ENCODE measurements around the gene VASH2.
A peak's percentile ranks its signal among the peaks of the same experiment; 100 is the strongest.
"Not testable (repeated sequence)": the region's sequence is repeated elsewhere in the genome, so short reads cannot be mapped to it uniquely, and the experiment has no call there.

The VASH2 gene

DNA sequence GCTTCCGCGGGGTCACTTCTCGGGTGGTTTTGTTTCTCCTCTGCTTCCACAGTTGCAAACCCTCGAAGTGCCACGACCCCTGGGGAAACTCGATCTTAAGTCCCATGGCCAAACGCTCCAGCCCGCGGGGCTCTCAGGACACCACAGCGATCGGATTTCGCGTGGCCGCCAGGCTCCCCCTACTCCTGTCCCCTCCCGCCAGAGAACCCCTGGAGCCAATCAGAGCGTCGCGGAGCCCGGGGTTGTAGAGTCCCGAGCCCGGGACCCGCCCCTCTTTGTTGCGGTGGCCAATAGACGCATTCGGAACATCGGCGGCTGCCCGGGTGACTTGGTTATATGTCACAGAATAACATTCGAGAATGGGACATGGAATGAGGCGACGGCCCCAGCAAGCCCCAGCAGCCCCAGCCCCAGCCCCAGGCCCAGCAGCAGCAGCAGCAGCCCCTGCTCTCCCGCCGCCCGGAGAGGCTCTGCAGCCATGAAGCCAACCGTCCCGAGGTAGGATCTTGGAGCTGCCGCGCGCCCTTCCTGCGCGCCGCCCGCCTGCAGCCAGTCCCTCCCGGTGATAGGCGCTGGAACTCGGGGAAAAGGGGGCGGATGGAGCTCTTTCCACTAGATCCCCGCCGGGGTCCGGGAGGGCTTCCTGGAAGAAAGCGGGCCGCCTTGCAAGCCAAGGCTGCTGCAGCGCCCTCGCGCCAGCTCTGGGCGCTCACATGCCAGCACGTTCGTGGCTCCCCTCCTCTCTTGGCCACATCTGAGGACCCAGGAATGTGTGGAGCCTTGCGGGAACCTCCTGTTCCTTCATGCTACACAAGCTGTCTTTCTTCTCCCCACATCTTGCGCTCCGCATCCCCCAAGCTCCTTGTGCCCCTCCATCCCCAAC is at the start of gene VASH2:
VASH2 (plus strand) TSS at position 299 of the 883 bp plus-strand sequence. CDS start 1,002 bp downstream, outside the sequence.
- DNase-seq (ENCODE audit: low read depth in 2 of 2): peak in 1 of 2 donors; percentile 8

DNA sequence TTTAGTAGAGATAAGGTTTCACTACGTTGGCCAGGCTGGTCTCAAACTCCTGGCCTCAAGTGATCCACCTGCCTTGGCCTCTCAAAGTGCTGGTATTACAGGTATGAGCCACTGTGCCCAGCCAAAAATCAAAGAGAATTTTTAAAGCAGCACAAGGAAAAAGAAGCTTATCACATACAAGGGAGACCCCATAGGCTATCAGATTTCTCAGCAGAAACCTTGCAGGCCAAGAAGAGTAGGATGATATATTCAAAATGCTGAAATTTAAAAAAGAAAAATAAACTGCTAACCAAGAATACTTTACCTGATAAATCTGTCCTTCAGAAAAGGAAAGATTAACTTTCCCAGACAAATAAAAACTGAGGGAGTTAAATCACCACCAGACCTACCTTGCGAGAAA is 49.1 kb upstream of the VASH2 start:
- DNase-seq (ENCODE audit: low read depth in 2 of 2): no peak

DNA sequence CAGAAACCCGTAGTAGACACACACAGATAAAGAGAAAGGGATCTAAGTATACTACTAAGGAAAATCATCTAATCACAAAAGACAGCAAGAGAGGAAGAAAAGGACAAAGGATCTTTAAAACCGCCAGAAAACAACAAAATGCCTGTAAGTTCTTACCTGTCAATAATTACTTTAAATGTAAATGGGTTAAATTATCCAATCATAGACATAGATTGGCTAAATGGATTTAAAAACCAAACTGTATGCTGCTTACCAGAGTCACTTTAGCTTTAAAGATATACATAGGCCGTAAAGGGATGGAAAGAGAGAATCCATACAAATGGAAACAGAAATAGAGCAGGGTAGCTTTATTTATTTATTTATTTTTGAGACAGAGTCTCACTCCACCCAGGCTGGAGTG is 48.3 kb upstream of the VASH2 start:
- no peak for DNase-seq (ENCODE audit: low read depth in 2 of 2)

DNA sequence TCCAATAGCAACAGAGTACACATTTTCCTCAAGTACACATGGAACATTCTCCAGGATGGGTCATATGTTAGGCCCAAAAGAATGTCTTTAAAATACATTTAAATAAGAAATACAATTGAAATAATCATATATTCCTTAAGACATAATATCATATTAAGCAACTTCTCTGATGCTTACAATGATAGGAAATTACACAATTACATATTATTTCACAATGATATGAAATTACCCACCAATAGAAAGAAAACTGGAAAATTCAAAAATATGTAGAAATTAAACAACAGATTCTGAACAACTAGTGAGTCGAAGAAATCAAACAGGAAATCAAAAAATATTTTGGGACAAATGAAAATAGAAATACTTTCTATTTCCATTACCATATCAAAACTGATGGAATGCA is 46.7 kb upstream of the VASH2 start:
- no peak for DNase-seq (ENCODE audit: low read depth in 2 of 2)

GRCh38 chr1:212908071-212908470 is 42.3 kb upstream of the VASH2 start:
- not testable (repeated sequence) for DNase-seq (ENCODE audit: low read depth in 2 of 2)

GRCh38 chr1:212908971-212909370 is 41.4 kb upstream of the VASH2 start:
- DNase-seq (ENCODE audit: low read depth in 2 of 2): no peak

GRCh38 chr1:212909652-212910063 is 40.7 kb upstream of the VASH2 start:
- no peak for DNase-seq (ENCODE audit: low read depth in 2 of 2)

DNA sequence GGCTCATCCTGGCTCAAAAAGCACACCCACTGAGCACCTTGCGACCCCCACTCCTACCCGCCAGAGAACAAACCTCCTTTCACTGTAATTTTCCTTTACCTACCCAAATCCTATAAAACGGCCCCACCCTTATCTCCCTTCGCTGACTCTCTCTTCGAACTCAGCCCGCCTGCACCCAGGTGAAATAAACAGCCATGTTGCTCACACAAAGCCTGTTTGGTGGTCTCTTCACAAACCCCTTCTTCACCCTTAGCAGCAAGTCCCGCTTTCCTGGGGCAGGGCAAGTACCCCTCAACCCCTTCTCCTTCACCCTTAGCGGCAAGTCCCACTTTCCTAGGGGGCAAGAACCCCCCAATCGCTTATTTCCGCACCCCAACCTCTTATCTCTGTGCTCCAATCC is 40.1 kb upstream of the VASH2 start:
- DNase-seq (ENCODE audit: low read depth in 2 of 2): not testable (repeated sequence)

- not testable (repeated sequence) for DNase-seq (ENCODE audit: low read depth in 2 of 2)
These were observed 36.7 kb upstream of the VASH2 start for GRCh38 chr1:212913638-212914037.

DNA sequence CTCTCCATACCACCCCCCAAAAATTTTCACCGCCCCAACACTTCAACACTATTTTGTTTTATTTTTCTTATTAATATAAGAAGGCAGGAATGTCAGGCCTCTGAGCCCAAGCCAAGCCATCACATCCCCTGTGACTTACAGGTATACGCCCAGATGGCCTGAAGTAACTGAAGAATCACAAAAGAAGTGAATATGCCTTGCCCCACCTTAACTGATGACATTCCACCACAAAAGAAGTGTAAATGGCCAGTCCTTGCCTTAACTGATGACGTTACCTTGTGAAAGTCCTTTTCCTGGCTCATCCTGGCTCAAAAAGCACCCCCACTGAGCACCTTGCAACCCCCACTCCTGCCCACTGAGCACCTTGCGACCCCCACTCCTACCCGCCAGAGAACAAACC is 36.2 kb upstream of the VASH2 start:
- DNase-seq (ENCODE audit: low read depth in 2 of 2): not testable (repeated sequence)

DNA sequence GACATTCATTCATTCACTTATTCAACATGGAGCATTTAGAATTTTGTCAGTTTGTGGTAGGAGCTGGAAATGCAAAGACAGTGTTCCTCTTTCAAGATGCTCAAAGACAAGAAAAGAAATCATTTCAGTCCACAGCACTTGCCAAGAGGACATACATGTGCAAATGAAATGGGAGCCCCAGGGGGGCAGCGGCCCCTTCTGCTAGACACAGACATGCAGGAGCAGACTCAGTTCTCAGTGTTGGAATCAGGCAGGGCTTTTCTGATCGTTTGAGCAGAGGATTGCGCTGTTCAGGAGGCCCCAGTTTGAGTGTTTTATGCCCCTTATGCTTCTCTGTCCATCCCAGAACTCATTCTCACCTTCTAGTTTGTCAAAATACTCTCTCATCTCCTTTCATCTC is 35.6 kb upstream of the VASH2 start:
- no peak for DNase-seq (ENCODE audit: low read depth in 2 of 2)

DNA sequence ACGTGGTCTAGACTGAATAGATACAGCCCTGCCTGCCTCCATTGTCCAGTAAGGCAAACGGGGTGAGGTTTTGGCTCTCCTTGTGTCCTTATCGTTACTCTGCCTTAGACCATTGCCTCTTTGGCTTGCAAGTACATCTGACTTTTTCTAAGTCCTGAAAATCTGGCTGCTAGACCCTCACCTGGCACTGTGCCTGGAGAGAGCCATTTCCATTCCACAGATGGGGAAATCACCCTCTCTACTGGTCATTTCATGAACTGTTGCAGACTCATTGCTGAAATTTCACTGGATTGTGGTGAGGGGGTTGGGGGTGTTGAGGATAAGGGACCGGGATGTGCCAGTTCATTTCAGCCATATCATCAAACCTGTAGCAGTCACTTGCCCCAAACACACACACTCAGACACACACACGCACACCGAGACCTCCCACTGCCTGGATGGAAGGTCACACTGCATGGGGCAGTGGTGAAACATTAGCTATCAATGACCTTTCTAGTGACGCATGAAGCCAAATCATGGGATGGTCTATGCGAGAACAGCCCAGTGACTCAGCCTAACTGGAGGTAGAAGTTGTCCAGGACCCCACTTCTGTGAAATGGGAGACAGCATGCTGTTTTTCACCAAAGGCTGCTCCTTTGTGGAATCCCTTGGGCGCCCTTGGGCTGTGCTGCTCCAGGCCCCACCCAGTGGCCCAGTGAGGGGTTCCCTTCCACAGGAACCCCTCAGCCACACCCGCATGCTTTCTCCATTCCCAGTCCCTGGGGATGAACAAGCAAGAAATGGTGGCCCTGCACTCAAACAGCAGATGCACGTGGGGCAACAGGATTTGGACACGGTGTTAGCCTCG is 34.9 kb upstream of the VASH2 start:
- DNase-seq (ENCODE audit: low read depth in 2 of 2): no peak

DNA sequence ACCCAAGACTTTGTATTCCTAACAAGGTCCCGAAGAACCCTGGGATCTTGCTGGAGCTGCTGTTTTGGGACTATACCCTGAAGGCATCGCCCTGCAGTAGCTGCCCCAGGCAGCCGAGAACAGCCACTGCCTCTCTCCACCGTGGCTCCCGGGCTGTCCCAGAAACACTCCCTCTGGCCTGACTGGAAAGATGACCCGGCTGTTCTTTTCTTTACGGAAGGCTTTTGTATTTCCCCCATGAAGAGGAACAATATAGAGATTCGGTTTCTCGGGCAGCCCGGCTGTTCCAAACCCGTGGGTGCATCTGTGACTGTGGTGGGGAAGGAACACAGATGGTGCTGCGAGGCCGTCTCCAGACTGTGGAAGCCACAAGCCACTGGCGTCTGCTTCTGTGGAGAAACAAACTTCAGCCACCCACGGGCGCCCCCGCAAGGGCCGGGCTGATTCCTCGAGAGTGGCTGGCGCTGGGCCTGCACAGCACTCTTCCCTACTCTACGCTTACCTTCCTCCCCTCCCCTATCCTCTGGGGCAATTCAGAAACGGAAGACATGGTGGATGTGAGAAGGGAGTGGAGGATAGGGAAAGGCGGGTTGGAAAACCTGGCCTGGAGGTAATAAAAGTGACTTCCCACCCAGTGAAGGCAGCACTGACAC is 33.7 kb upstream of the VASH2 start:
- DNase-seq (ENCODE audit: low read depth in 2 of 2): no peak

- DNase-seq (ENCODE audit: low read depth in 2 of 2): no peak
These were observed 33.2 kb upstream of the VASH2 start for GRCh38 chr1:212917134-212917485.

GRCh38 chr1:212917858-212918257 is 32.5 kb upstream of the VASH2 start:
- DNase-seq (ENCODE audit: low read depth in 2 of 2): no peak

DNA sequence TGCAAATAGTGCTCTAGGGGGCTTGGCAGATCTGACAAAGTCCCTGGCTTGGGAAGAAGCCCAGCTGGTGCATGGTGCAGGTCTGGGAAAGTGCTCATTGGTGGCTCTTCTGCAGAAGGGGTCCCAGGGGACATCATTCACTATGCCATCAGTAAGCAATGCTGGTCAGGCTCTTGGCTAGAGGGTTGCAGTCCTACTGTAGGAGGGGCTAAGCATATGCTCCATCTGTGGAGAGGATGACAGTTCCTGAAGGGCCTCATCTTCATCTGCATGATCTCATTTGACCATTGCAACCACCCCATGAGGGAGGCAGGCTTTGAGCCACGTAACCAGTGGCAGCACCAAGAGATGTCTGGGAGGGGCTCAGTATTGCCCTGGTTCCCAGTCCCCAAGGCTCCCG is 31.5 kb upstream of the VASH2 start:
- DNase-seq (ENCODE audit: low read depth in 2 of 2): no peak

DNA sequence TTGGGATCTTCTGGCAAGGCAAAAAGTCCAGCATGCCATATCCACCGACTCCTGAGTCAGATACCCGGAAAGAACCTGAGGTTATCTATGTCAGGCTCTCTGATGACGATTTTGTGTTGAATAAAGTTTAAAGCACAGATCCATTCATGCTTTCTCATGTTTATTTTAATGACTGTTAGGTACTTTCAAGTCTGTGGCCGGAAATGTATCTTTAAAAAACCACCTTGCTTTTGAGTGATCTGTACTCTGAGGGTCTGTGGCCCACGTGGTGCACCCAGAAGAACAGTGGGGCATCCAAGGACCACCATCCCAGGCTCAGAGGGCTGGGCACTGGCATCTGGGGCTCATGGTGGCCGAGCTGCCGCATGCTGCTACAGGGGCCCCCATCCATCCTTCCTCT is 30.1 kb upstream of the VASH2 start:
- DNase-seq (ENCODE audit: low read depth in 2 of 2): no peak

- no peak for DNase-seq (ENCODE audit: low read depth in 2 of 2)
These were observed 29.4 kb upstream of the VASH2 start for GRCh38 chr1:212920896-212921295.

DNA sequence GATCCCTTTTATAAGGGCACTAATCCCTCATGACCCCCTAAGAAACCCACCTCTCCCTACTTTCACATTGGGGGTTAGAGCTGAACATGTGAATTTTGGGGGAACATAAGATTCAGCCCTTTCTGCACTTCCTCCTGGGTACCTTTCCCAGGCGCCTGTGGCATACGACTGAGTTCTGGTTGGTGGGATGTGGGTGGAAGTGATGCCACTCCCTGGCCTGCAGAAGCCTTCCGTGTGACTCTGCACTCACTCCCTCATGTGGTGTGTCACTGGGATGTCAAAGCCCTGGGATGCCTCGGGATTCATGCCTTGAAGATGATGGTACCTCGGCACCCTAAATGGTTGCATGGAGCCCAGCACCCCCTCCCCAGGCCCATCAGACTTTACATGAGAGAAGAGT is 28.3 kb upstream of the VASH2 start:
- no peak for DNase-seq (ENCODE audit: low read depth in 2 of 2)

DNA sequence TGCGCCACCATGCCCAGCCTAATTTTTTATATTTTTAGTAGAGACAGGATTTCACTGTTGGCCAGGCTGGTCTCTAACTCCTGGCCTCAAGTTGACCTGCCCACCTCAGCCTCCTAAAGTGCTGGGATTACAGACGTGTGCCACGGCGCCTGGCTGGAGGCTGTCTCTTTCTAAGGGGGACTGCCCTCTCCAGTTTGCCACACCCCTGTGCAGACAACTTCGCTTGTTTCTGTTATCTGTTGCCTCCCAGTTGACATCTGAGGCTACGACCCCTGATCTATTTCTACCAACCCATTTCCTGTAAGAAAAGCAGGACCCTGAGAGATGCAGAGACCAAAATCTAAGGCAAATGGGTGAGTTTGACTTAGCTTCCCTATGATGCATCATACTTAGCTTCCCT is 24.0 kb upstream of the VASH2 start:
- no peak for DNase-seq (ENCODE audit: low read depth in 2 of 2)

DNA sequence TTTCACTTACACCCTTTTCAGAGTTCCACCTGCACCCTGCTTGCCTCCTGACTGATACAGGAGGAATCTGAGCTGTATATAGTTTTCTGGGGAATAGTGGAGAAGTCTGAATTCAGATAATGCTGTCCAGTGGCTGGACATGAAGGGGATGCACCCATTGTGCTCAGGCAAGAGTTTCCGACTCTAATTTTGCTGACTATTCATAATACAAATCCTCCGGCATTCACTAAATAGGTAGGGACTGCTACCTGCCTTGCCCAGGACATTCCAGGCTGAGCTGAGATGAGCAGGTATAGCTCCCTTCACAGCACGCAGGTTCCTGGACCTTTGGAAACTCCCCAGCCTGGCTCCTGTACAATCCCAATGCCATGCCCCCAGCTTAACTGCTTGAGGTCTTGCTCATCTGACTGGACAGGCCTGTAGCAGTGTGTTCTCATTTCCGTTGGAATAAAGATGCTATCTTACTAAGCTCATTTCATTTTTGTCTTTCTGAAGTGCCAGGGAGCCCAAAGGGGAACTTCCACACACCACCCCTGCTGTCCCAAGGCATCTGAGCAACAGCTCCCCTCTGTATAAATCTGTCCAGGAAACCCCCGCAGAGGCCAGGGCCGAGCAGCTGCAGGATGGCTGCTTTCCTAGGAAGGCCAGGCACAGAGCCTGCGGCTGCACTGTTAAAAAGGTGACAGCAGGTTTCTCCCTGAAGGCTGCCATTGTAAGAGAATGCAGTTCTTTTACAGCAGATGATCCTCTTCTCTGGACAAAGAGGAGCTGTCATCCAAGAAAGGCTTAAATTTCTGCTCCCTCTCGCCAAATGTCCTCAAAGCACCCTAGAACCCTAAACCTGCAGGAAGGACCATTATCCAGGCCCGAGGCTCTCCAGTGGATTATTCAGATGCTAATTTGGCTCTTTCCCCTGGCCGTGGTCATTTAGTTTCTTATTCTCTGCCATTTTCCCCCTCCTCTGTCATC is 21.7 kb upstream of the VASH2 start:
- no peak for DNase-seq (ENCODE audit: low read depth in 2 of 2)
